Measurements from ENCODE around the gene FHAD1. TPM values are rescaled to one million over a fixed set of nuclear protein-coding genes. Genes with fewer than 3 reads are reported as not detected.

The FHAD1 gene
- total and polyA plus RNA-seq, 9 of the 15 experiments (the other 6 are each of a cell fraction or from before 2014, with no cell fraction given): 0.32 to 2.1 (median 1.5) TPM; not detected in 1

DNA sequence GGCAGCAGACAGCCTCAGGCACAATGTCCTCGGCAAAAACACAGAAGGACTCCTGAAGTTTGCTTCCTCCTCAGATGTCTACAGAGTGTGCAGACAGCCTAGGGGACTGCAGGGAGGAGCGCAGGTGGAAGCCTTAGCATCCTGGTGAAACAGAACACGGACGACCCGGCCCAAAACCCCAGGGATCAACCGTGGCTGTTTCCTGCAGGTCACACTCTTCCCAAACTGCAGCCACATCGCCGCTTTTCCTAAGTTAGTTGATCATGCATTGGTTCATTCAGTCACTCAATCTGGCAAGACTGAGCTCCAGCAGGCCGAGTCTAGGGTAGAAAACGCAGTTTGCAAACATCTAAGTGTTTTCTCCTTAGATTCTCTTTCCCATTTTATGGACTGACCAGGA, 33.4 kb downstream of the FHAD1 start:
- H2AFZ ChIP-seq (ENCODE audit: low read depth, low read length): no peak overlapping the region
- H3K9me3 ChIP-seq (replicated peaks; ENCODE audit: control insufficient read depth, insufficient read depth, low read depth, low read length): no peaks in the 10 kb centered on the region
- H4K20me1 ChIP-seq (replicated peaks; ENCODE audit: control insufficient read depth, insufficient read depth, low read length): no peaks in the 10 kb centered on the region
- no peak overlapping the region for H3K27ac ChIP-seq (ENCODE audit: extremely low read depth, low read depth, low read length)
- H3K36me3 ChIP-seq (ENCODE audit: control insufficient read depth, insufficient read depth, low read length): no peaks in the 10 kb centered on the region
- whole genome bisulfite sequencing (ENCODE audit: insufficient coverage, low coverage, missing lambda C conversion rate): 3% methylated on average over 10 of the region's 10 CpGs
- no peak overlapping the region for H3K9ac ChIP-seq (ENCODE audit: insufficient read depth in 1 of 2, low read depth in 2 of 2, low read length in 2 of 2)
- no peaks in the 10 kb centered on the region; a peak in 1 of 5 replicates for H3K4me1 ChIP-seq (replicated peaks in 1 of 2; ENCODE audit: control insufficient read depth in 2 of 2, insufficient read depth in 2 of 2, low read length in 2 of 2)
- ChIA-PET CTCF (ENCODE audit: low intra/inter-chr PET ratio) (no interaction called here), POLR2A (interaction anchor here (1.0 to 1.6 kb wide), 3 partner anchors 9 to 37 kb away, joined by 4 to 7 read pairs (median 5); no protein-coding TSS in a partner anchor)
- no peaks in the 10 kb centered on the region for H3K9me1 ChIP-seq (ENCODE audit: control insufficient read depth, insufficient read depth, low read length)
- peaks cover 28 to 49% of the 10 kb centered on the region in 2 experiments for H3K27me3 ChIP-seq (ENCODE audit: control insufficient read depth in 2 of 2, insufficient read depth in 2 of 2, low read length in 2 of 2)
- in situ Hi-C loops (cut with MboI): no loop called here
- no peak overlapping the region for H3K4me3 ChIP-seq
- FAIRE-seq: no peak
- intact Hi-C loops (cut with micrococcal nuclease): no loop called here
- H3K79me2 ChIP-seq (ENCODE audit: control insufficient read depth, insufficient read depth, low read length): no peaks in the 10 kb centered on the region
- DNase-seq (ENCODE audit: extremely low read depth in 1 of 4, low spot score in 3 of 4): no peak
- ATAC-seq: no peak
- no TSS peak for BruUV-seq (replicated peaks)
- H3K4me2 ChIP-seq (ENCODE audit: insufficient read depth, low read length): no peak overlapping the region
- no peak for TF ChIP-seq SREBF1 (IDR thresholded peaks at IDR 0.05; ENCODE audit: borderline replicate concordance, low read depth, low read length)
- no peak for TF ChIP-seq ZNF780A (CRISPR knock-in tag; IDR thresholded peaks at IDR 0.05)
- TF ChIP-seq GTF2A2 (tag; IDR thresholded peaks at IDR 0.05): no peak
- TF ChIP-seq ZNF707 (CRISPR knock-in tag; conservative IDR thresholded peaks at IDR 0.05): no peak
- TF ChIP-seq, protein P1, sequence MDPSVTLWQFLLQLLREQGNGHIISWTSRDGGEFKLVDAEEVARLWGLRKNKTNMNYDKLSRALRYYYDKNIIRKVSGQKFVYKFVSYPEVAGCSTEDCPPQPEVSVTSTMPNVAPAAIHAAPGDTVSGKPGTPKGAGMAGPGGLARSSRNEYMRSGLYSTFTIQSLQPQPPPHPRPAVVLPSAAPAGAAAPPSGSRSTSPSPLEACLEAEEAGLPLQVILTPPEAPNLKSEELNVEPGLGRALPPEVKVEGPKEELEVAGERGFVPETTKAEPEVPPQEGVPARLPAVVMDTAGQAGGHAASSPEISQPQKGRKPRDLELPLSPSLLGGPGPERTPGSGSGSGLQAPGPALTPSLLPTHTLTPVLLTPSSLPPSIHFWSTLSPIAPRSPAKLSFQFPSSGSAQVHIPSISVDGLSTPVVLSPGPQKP (CRISPR knock-in tag; IDR thresholded peaks at IDR 0.05): no peak
- no peak for TF ChIP-seq MXI1 (IDR thresholded peaks at IDR 0.05; ENCODE audit: low read depth, low read length)
- no peak for TF ChIP-seq HMGN3 (IDR thresholded peaks at IDR 0.05; ENCODE audit: borderline replicate concordance, extremely low read depth, insufficient read length, low read depth, low read length)
- no peak for TF ChIP-seq CBX3 (IDR thresholded peaks at IDR 0.05; ENCODE audit: borderline replicate concordance in 1 of 2, low read length in 2 of 2)
- no peak for TF ChIP-seq MTA3 (IDR thresholded peaks at IDR 0.05; ENCODE audit: borderline replicate concordance)
- TF ChIP-seq ZNF507 (tag; conservative IDR thresholded peaks at IDR 0.05): no peak
- TF ChIP-seq ZNF282 (CRISPR knock-in tag; IDR thresholded peaks at IDR 0.05): no peak
- TF ChIP-seq, protein P2, sequence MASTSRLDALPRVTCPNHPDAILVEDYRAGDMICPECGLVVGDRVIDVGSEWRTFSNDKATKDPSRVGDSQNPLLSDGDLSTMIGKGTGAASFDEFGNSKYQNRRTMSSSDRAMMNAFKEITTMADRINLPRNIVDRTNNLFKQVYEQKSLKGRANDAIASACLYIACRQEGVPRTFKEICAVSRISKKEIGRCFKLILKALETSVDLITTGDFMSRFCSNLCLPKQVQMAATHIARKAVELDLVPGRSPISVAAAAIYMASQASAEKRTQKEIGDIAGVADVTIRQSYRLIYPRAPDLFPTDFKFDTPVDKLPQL (IDR thresholded peaks at IDR 0.05; ENCODE audit: extremely low read depth, insufficient read length): no peak
- TF ChIP-seq ZEB2 (IDR thresholded peaks at IDR 0.05): no peak
- TF ChIP-seq ESRRA (IDR thresholded peaks at IDR 0.05; ENCODE audit: borderline replicate concordance, low read depth): no peak
- no peak for TF ChIP-seq ZNF695 (CRISPR knock-in tag; IDR thresholded peaks at IDR 0.05)
- no peak for TF ChIP-seq ATF7 (IDR thresholded peaks at IDR 0.05)

All from K562 (cell line).